Measurements from ENCODE around the gene ALLC.
"Not testable (repeated sequence)": the region's sequence is repeated elsewhere in the genome, so short reads cannot be mapped to it uniquely, and the experiment has no call there.

ALLC gene

DNA sequence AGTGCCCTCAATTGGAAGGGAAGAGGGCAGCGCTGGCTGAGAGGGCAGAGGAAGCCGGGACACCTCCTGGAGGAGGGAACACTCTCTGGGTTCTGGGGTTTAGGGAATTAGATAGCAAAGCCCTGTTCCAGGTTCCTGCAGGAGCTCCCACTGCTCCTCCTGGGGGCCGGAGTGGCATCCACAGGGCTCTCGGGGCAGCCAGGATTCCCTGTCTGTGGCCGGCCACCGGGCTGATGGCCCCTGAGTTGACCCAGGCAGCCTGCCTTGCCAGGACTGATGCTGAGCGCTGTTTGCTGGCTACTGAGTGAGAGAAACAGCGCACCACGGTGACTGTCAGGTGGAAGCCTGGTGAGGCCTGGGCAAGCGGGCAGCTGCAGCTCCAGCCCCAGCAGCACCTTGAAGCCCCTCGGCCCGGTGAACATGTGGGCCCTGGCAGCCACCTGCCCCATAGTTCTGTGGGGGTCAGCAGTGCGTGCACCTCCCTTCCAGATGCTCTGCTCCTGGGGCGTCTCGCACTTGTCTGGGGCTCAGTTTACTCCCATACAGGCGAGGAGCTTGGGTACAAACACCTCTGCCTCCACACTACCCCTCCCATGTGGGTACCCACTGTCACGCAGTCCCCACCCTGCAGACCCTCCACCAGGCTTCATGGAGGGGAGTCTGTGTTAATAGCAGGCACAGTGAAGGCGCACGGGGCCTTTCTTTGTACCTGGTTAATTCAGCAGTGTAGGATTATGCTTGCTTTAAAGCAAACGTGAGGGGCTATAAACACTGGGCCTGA, 7.7 kb upstream of the ALLC start:
- no peaks in the 10 kb centered on the region for H3K9me3 ChIP-seq (ENCODE audit: control insufficient read depth, insufficient read depth, low read length)

DNA sequence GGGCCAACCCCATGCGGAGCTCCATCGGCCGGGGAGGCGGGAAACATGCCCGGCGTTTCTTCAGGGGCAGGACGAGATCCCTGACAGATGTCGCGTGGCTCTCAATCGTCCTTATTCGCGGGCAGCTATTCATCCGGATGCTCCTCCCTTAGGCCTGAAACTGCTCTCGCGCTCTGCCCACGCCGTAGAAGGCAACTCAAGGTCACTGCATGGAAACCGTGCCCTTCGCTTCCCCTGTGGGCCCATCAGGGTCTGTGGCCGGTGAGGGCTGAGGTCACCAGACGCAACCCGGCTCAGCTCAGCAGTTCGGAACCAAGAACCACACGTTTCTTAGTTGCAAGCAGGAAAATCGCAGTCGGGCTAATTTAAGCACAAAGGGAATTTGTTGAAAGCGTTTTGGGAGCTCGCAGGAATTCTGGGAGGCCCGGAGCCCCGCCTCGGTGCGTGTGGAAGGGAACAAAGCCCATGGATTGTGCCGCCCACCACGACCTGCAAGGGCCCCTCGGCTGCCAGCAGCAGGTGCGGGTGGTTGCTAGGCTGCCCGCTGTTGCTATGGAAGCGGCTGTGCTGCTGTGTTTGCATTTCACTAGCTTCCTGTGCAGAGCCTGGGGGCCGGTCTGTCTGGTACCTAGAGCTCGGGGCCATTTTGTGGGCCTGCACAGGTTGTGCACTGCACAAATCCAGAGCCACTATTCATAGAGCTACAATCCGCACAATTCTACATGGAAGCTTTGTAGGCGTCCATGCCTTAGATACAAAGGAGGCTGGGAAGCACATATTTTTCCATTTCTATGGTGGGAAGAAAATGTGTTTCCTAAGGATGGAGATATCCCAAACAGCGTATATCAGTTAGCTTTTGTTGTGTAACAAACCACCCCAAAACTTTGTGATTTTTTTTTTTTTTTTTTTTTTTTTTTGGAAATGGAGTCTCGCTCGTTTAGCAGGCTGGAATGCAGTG, 6.0 kb upstream of the ALLC start:
- no peaks in the 10 kb centered on the region for H3K36me3 ChIP-seq (ENCODE audit: insufficient read depth, low read length)
- no peaks in the 10 kb centered on the region; the same call in 1 of the 2 replicates for H3K4me1 ChIP-seq (ENCODE audit: insufficient read depth, low read length)
- H3K9me3 ChIP-seq (ENCODE audit: control insufficient read depth, insufficient read depth, low read length), result no peaks in the 10 kb centered on the region
- H3K9ac ChIP-seq (ENCODE audit: low read depth, low read length), result peak overlapping the region; percentile 36; the same call in 1 of the 2 replicates

More for the DNA sequence above, 7.7 kb upstream of the ALLC start:
- Histone ChIP-seq H3K9ac (ENCODE audit: low read depth, low read length) (no peak overlapping the region), H3K4me1 (ENCODE audit: insufficient read depth, low read length) (no peaks in the 10 kb centered on the region), H3K36me3 (ENCODE audit: insufficient read depth, low read length) (no peaks in the 10 kb centered on the region)

DNA sequence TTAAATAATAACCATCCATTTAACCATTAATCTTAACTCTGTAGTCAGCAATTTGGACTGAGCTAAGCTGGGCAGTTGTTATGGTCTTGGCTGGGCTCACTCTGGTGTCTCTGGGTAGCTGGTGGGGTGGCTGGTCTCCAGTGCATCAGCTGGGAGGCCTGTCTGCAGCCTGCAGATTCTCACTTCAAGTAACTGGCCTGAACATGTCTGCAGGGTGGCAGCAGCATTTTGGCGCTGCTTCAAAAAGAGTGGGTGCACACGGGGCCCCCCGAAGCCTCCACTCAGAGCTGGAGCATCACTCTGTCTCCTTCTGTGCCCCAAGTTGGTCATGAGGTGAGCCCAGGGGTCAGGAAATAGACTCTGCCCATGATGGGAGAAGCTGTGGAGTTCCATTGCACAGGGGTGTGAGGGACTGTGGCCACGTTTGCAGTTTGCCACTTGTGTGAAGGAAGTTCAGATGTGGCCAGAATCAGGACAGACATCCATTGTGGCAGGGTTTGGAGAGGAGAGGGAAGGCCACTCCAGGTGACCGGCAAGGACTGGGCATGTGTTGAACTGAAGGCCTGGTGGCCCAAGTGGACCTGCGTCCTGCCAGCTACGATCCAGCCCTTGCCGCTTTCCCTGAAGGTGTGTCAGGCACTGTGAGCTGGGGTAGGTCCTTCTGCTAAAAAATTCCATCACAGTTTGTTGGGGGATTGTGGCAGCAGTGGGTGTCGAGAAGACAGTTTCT, 4.9 kb upstream of the ALLC start:
- Histone ChIP-seq H3K36me3 (ENCODE audit: insufficient read depth, low read length) (no peaks in the 10 kb centered on the region), H3K4me1 (ENCODE audit: insufficient read depth, low read length) (peaks cover 8% of the 10 kb centered on the region; the same call in 1 of the 2 replicates), H3K9ac (ENCODE audit: low read depth, low read length) (no peak overlapping the region), H3K9me3 (ENCODE audit: control insufficient read depth, insufficient read depth, low read length) (no peaks in the 10 kb centered on the region)

DNA sequence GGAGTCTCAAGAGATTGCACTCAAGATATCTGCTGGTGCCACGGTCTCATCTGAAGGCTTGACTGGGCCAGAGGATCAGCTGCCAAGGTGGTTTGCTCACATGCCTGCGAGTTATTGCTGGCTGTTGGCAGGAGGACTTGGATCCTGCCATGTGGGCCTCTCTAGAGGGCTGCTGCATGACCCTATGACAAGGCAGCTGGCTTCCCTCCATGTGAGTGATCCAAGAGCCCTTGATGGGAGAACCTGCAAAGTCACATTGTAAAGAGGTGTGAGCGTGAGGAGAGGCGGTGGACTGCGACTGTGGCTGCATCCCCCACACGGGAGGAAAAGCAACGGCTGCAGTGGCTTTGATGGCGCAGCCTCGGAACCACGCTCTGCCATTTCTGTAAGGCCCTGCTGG, 4.0 kb upstream of the ALLC start:
- H3K4me1 ChIP-seq (ENCODE audit: insufficient read depth, low read length), result peaks cover 8% of the 10 kb centered on the region; the same call in 1 of the 2 replicates
- H3K36me3 ChIP-seq (ENCODE audit: insufficient read depth, low read length), result no peaks in the 10 kb centered on the region
- H3K9me3 ChIP-seq (ENCODE audit: control insufficient read depth, insufficient read depth, low read length), result no peaks in the 10 kb centered on the region
- no peak overlapping the region for H3K9ac ChIP-seq (ENCODE audit: low read depth, low read length)

DNA sequence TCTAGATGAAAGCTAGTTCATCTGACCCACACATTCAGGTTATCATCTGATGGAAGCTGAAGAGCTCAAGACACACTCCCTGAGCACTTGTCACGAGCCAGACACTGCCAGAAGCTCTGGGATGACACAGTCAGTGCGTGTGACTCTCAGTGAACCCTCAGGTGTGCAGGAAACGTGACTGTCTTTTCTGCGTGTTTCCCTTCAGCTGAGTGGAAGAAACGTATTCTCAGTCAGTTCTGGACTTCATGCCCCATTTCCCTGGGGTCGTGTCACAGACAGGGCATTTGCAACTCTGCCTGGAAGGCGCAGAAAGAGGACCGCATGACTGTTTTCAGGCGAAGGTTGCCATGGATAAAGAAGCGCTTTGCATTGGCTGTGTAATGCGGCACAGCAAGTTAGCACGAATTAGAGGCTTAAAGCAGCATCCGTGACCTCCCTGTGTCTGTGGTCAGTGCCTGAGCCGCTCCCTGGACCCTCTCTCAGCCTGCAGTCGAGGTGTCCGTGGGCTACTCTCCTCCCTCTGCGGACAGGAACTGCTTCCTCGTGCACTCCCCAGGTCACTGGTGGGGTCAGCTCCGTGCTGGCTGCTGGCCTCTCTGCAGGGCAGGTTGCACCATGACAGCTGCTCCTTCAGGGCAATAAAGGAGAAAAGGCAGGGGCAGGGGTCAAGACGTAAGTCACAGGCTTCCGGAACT, 3.3 kb upstream of the ALLC start:
- no peak overlapping the region for H3K9ac ChIP-seq (ENCODE audit: low read depth, low read length)
- no peaks in the 10 kb centered on the region for H3K36me3 ChIP-seq (ENCODE audit: insufficient read depth, low read length)
- no peaks in the 10 kb centered on the region for H3K9me3 ChIP-seq (ENCODE audit: control insufficient read depth, insufficient read depth, low read length)
- peaks cover 8% of the 10 kb centered on the region; the same call in 1 of the 2 replicates for H3K4me1 ChIP-seq (ENCODE audit: insufficient read depth, low read length)

DNA sequence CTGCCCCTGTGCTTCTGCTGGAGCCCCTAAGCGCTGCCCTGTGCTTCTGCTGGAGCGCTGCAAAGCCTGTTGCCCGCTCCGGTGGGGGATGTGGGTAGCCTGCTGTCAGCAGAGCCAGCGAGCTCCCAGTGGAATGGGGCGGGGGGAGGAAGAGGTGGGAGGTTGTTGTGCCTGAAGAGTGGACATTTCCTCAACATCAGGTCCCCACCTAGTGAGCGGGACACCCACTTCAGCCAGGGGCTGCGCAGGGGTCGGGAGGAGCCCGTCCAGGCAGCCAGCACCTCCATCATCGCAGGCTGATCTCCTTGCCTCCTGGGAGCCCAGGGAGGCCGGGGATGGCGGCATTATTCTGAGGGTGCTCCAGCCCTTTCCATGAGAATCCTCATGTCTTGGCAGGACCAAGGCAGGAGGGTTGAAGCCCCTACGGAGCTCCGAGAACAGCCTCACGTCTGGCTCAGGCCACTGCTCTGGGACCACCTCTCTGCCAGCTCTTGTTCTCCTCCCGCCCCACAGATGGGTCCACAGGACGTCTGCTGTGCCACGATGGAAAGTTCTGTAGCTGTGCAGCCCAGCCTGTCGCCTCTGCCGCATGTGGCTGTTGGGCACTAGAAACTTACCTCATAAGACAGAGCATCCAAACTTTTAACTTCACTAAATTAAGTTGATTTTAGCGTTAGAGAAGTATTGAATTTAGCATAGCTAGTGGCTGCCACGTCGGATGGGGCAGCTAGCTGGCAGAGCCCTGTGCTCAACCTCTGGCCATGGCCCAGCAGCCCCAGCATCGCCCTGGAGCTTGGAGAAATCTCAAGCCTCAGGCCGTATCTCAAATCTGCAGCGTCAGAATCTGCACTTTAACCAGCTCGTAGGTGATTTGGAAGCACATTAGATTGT, 1.9 kb upstream of the ALLC start:
- H3K4me1 ChIP-seq (ENCODE audit: insufficient read depth, low read length), result peaks cover 11% of the 10 kb centered on the region
- H3K9ac ChIP-seq (ENCODE audit: low read depth, low read length), result no peak overlapping the region

DNA sequence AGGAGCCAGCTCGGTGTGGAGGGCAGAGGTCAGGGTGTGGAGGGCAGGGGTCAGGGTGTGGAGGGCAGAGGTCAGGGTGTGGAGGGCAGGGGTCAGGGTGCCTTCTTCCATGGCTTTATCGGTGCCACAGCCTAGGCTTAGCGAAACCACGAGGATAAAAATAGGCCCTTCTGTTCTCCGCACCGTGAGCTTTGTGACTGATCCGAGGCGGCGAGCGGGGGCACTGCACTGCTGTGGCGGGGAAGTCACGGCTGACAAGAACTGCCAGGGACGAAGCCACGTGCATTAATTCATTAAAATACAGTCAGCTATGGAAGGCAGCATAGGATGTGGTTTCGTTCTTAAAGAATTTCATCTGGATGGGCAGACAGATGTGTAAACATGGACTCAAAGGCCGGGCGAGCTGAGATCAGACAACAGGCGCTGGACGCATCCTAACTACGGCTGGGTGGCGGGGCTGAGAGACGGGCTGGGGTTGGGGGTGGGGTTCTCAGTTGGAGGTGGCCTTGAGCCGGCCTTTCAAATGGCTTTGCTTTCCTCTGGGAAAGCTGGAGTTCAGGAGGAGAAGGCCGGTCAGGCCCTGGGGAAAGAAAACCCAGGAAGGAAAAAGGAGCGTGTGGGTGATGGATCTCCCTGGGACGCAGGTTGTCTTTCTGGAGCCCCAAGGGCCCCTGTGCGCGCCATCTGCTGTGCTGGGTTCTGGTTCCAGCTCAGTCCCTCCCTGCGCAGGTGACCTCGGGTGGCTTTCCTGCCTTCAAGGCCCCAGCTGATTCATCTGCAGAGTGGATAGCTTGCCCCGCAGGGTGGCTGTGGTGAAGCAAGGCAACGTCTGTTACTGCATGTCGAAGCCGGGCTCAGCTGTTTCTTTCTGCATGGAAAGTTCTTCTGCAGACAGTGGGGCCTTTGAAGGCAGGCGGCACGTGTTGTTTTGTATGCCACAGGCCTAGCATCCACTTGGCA, 958 bp upstream of the ALLC start:
- Histone ChIP-seq H3K9ac (ENCODE audit: low read depth, low read length) (0 out of 2 replicates have a peak overlapping the region, but pooled peaks have one; percentile 7), H3K36me3 (ENCODE audit: insufficient read depth, low read length) (no peaks in the 10 kb centered on the region), H3K9me3 (ENCODE audit: control insufficient read depth, insufficient read depth, low read length) (no peaks in the 10 kb centered on the region), H3K4me1 (ENCODE audit: insufficient read depth, low read length) (peaks cover 19% of the 10 kb centered on the region)

More for the DNA sequence above, 1.9 kb upstream of the ALLC start:
- Histone ChIP-seq H3K36me3 (ENCODE audit: insufficient read depth, low read length) (no peaks in the 10 kb centered on the region), H3K9me3 (ENCODE audit: control insufficient read depth, insufficient read depth, low read length) (no peaks in the 10 kb centered on the region)

DNA sequence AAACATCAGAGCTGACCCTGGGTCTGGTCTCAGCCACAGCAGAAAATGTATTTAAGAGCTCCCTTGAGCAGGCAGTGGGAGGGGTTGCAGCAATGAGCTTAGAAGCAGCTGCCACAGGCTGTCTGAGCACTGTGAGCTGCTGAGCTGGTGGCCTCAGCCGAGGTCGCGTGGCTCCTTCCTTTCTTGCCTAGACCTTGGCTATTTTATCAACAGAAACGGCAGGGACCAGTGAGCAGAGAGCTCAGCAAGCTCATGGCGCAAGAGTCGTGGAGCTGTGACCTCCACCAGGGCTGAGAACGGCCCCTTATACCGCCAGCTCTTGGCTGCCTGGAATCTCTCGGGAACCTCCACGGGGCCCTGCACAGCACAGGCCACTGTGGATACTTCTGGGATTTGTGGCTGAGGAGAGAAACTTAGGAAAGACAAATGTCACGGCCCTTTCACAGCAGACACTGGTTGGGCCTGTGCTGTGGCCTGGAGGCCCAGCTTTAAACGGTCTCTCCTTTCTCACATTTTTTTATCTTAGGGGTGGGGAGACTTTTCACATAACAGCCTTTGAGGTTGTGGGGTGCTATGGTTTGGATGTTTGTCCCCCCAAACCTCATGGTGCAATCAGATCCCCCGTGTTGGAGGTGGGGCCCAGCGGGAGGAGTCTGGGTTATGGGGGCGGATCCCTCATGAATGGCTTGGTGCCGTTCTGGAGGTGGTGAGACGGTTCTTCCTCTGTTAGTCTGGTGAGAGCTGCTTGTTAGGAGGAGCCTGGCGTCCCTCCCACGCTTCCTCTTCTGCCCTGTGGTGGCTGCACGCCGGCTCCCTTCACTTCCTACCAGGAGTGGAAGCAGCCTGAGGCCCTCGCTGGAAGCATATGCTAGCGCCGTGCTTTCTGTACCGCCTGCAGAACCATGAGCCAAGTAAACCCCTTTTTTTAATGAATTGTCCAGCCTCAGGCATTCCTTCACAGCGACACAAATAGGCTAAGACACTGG, 1.7 kb downstream of the ALLC start:
- Histone ChIP-seq H3K9me3 (ENCODE audit: control insufficient read depth, insufficient read depth, low read length) (no peaks in the 10 kb centered on the region), H3K4me1 (ENCODE audit: insufficient read depth, low read length) (peaks cover 19% of the 10 kb centered on the region), H3K9ac (ENCODE audit: low read depth, low read length) (no peak overlapping the region), H3K36me3 (ENCODE audit: insufficient read depth, low read length) (no peaks in the 10 kb centered on the region)

DNA sequence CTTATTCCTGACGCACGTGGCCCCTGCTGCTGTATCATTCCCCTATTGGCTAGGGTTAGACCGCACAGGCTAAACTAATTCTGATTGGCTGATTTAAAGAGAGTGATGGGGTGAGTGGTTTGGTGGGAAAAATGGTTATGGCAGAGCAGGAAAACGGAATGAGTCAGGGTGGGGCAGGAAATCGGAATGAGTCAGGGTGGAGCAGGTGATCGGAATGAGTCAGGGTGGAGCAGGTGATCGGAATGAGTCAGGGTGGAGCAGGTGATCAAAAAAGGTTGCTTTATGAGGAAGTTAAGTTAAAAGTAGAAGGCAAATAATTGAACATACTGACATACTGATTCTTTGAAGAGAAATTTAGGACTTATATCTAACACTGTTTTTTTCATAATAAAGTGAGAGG, 2.6 kb downstream of the ALLC start:
- peaks cover 19% of the 10 kb centered on the region for H3K4me1 ChIP-seq (ENCODE audit: insufficient read depth, low read length)
- not testable (repeated sequence) for H3K9me3 ChIP-seq (ENCODE audit: control insufficient read depth, insufficient read depth, low read length); H3K9ac ChIP-seq (ENCODE audit: low read depth, low read length); H3K36me3 ChIP-seq (ENCODE audit: insufficient read depth, low read length)

DNA sequence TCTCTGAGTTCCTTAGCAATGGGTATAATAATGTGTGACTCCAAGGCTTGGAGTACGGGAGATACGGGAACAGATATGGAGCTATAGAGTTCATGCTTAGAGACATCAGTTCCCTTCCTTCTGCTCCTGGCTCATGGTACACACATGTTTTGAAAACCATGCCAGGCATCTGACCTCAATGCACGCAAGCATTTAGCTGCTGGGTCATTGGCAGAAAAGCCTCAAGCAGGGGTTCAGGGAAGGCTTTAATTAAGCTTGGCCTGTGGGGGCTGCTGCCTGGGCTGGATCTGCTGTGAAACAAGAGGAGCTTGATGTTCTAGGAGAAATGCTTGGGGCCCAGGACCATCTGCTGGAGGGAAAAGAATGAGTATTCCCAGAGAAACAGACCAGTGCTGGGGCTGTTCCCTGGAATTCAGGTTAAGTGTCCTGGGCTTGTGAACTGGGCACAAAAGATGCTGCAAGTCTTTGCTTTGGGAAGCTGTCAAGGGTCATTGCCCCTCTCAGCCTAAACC, 3.2 kb downstream of the ALLC start:
- Histone ChIP-seq H3K4me1 (ENCODE audit: insufficient read depth, low read length) (peaks cover 19% of the 10 kb centered on the region), H3K36me3 (ENCODE audit: insufficient read depth, low read length) (no peaks in the 10 kb centered on the region), H3K9ac (ENCODE audit: low read depth, low read length) (no peak overlapping the region), H3K9me3 (ENCODE audit: control insufficient read depth, insufficient read depth, low read length) (no peaks in the 10 kb centered on the region)

DNA sequence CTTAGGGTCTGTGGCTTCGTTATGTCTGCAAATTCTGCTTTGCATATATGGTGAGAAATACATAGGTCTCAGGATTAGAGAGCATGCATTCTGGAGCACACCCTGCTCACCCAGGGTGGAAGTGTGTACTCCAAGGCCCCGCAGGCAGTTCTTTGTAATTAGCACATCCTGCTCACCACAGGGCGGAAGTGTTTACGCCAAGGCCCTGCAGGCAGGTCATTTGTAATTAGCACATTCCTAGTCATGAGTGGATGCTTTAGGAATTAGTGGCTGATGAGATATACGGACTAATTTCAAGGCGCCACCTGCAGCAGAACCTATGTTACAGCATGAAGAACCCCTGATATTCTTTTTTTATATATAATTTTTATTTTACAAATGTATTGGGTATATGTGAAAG, 4.2 kb downstream of the ALLC start:
- Histone ChIP-seq H3K9ac (ENCODE audit: low read depth, low read length) (no peak overlapping the region), H3K4me1 (ENCODE audit: insufficient read depth, low read length) (peaks cover 18% of the 10 kb centered on the region), H3K36me3 (ENCODE audit: insufficient read depth, low read length) (no peaks in the 10 kb centered on the region), H3K9me3 (ENCODE audit: control insufficient read depth, insufficient read depth, low read length) (no peaks in the 10 kb centered on the region)
